H1 (cell line): ENCODE data around the gene BRD1. TPM values are rescaled to one million over a fixed set of nuclear protein-coding genes. Genes with fewer than 3 reads are reported as not detected.
A peak's percentile ranks its signal among the peaks of the same experiment; 100 is the strongest.
"Not testable (repeated sequence)": the region's sequence is repeated elsewhere in the genome, so short reads cannot be mapped to it uniquely, and the experiment has no call there.

Experiments
- CTCF ChIA-PET: fragments of 300-600 bp; sonication (Branson Sonifier 250); formaldehyde crosslinking; loops from one replicate; lab custom pipeline; 2021; ENCODE audit not compliant: partially characterized antibody; lab: Charles Lee
- POLR2A ChIA-PET: fragments of 300-600 bp; sonication (Branson Sonifier 250); formaldehyde crosslinking; loops from one replicate; lab custom pipeline; 2021; ENCODE audit warnings: inconsistent platforms; ENCODE audit not compliant: partially characterized antibody; lab: Charles Lee
- DNase-seq, 2 experiments: peaks; one replicate each; pipeline versions ENCODE4 v3.0.0 to v3.0.0-alpha.2; 2010 to 2022; ENCODE audit warnings: low spot score in 2 of 2, low read depth in 1 of 2, mixed read lengths in 1 of 2
- FAIRE-seq: peaks from 2 replicates; lab custom pipeline; 2011; peaks lifted over from hg19 to GRCh38; lab: Jason Lieb, UNC
- H2AFZ ChIP-seq: 2 replicates; pipeline ENCODE4 v1.8.1; 2012; ENCODE audit warnings: low read length, inconsistent platforms
- H2AK5ac ChIP-seq: 2 replicates; pipeline ENCODE4 v1.6.1; 2013; ENCODE audit warnings: low read depth, low read length
- H2BK120ac ChIP-seq: replicated peaks from 2 replicates; pipeline ENCODE3; 2013; ENCODE audit warnings: low read depth, low read length, inconsistent platforms
- H2BK12ac ChIP-seq: 2 replicates; pipeline ENCODE4 v1.6.1; 2013; ENCODE audit warnings: low read depth, low read length
- H2BK15ac ChIP-seq: 2 replicates; pipeline ENCODE4 v1.6.1; 2013; ENCODE audit warnings: low read length
- H2BK20ac ChIP-seq: 2 replicates; pipeline ENCODE4 v1.6.1; 2013; ENCODE audit warnings: low read length
- H2BK5ac ChIP-seq: 2 replicates; pipeline ENCODE4 v1.6.1; 2013; ENCODE audit warnings: low read depth, low read length
- H3K14ac ChIP-seq: 2 replicates; pipeline ENCODE4 v1.6.1; 2013; ENCODE audit warnings: inconsistent platforms; ENCODE audit not compliant: insufficient read length
- H3K18ac ChIP-seq: 2 replicates; pipeline ENCODE4 v1.6.1; 2013; ENCODE audit warnings: low read length; ENCODE audit errors: extremely low read depth
- H3K23ac ChIP-seq: 2 replicates; pipeline ENCODE4 v1.6.1; 2013; ENCODE audit warnings: inconsistent platforms; ENCODE audit not compliant: insufficient read length
- H3K23me2 ChIP-seq: 2 replicates; pipeline ENCODE4 v1.6.1; 2013; ENCODE audit warnings: low read depth, low read length
- H3K27ac ChIP-seq: 2 replicates; pipeline ENCODE4 v1.6.1; 2011; ENCODE audit warnings: low read depth, low read length, inconsistent platforms
- H3K27me3 ChIP-seq, 4 experiments: replicated peaks in 1 of 4; 1 replicate in 1 of 4; 2 replicates in 3 of 4; pipeline versions ENCODE4 v1.6.1 to v1.8.1; 2011 to 2013; ENCODE audit warnings: low read length in 3 of 4, mild to moderate bottlenecking in 3 of 4, inconsistent platforms in 2 of 4, mixed read lengths in 2 of 4, moderate library complexity in 1 of 4; ENCODE audit not compliant: control insufficient read depth in 3 of 4, insufficient read depth in 3 of 4; ENCODE audit errors: extremely low read depth in 1 of 4
- H3K36me3 ChIP-seq, 4 experiments: 2 replicates each; pipeline versions ENCODE4 v1.6.1 to v1.8.1; 2011 to 2013; ENCODE audit warnings: mild to moderate bottlenecking in 4 of 4, low read length in 3 of 4, moderate library complexity in 2 of 4, control low read depth in 1 of 4, inconsistent platforms in 1 of 4; ENCODE audit not compliant: insufficient read depth in 4 of 4, control insufficient read depth in 2 of 4
- H3K4ac ChIP-seq: replicated peaks from 2 replicates; pipeline ENCODE3; 2013; ENCODE audit warnings: low read length, low read depth, mixed read lengths, inconsistent platforms; ENCODE audit not compliant: insufficient read length
- H3K4me1 ChIP-seq, 4 experiments: replicated peaks in 1 of 4; 1 replicate in 1 of 4; 2 replicates in 3 of 4; pipeline versions ENCODE4 v1.6.1 to v1.8.1; 2011 to 2013; ENCODE audit warnings: low read length in 3 of 4, inconsistent platforms in 2 of 4, mixed read lengths in 1 of 4; ENCODE audit not compliant: insufficient read depth in 4 of 4, control insufficient read depth in 3 of 4
- H3K4me2 ChIP-seq, 2 experiments: 2 replicates each; pipeline versions ENCODE4 v1.6.1 to v1.8.1; 2011 to 2013; ENCODE audit warnings: low read depth in 2 of 2, low read length in 2 of 2, control low read depth in 1 of 2, inconsistent platforms in 1 of 2, mild to moderate bottlenecking in 1 of 2; ENCODE audit not compliant: insufficient read depth in 1 of 2
- H3K4me3 ChIP-seq, 4 experiments: fragments of 200-600, 300-600 bp in 1 of 4; sonication (generic), shearing (Covaris generic), sonication (Bioruptor Twin) in 1 of 4; 2 replicates each; pipeline versions ENCODE4 v1.5.1 to v1.8.1; 2011 to 2016; ENCODE audit warnings: low read length in 4 of 4, low read depth in 3 of 4, control low read depth in 2 of 4, inconsistent platforms in 2 of 4, mild to moderate bottlenecking in 2 of 4, mixed read lengths in 1 of 4, moderate library complexity in 1 of 4; ENCODE audit not compliant: insufficient read depth in 2 of 4; ENCODE audit errors: extremely low read depth in 1 of 4
- H3K56ac ChIP-seq: replicated peaks from 2 replicates; pipeline ENCODE3; 2013; ENCODE audit warnings: low read depth, mild to moderate bottlenecking, mixed read lengths, low read length, inconsistent platforms; ENCODE audit not compliant: insufficient read length
- H3K79me1 ChIP-seq: 2 replicates; pipeline ENCODE4 v1.6.1; 2013; ENCODE audit warnings: low read depth, low read length, control low read depth
- H3K79me2 ChIP-seq, 2 experiments: 2 replicates each; pipeline versions ENCODE4 v1.6.1 to v1.8.1; 2012 to 2013; ENCODE audit warnings: low read length in 2 of 2, mild to moderate bottlenecking in 2 of 2, inconsistent platforms in 1 of 2; ENCODE audit not compliant: insufficient read depth in 2 of 2, control insufficient read depth in 1 of 2
- H3K9ac ChIP-seq, 4 experiments: replicated peaks in 1 of 4; 1 replicate in 1 of 4; 2 replicates in 3 of 4; pipeline versions ENCODE4 v1.6.1 to v1.8.1; 2011 to 2013; ENCODE audit warnings: low read depth in 3 of 4, low read length in 3 of 4, control low read depth in 2 of 4, mild to moderate bottlenecking in 2 of 4, moderate library complexity in 2 of 4, inconsistent platforms in 1 of 4; ENCODE audit errors: extremely low read depth in 1 of 4
- H3K9me3 ChIP-seq, 2 experiments: 2 replicates each; pipeline versions ENCODE4 v1.6.1 to v1.8.1; 2012 to 2013; ENCODE audit warnings: mild to moderate bottlenecking in 2 of 2, moderate library complexity in 2 of 2, control low read depth in 1 of 2, inconsistent platforms in 1 of 2, low read depth in 1 of 2, low read length in 1 of 2, mixed read lengths in 1 of 2; ENCODE audit not compliant: insufficient read depth in 2 of 2
- H4K20me1 ChIP-seq, 2 experiments: replicated peaks in 1 of 2; 2 replicates each; pipeline versions ENCODE3 to v1.8.1; 2011 to 2013; ENCODE audit warnings: inconsistent platforms in 2 of 2, low read length in 2 of 2, mild to moderate bottlenecking in 1 of 2; ENCODE audit not compliant: insufficient read depth in 2 of 2, control insufficient read depth in 1 of 2
- H4K5ac ChIP-seq: 2 replicates; pipeline ENCODE4 v1.6.1; 2013; ENCODE audit warnings: low read length, low read depth, mixed read lengths, inconsistent platforms; ENCODE audit not compliant: insufficient read length
- H4K8ac ChIP-seq: 2 replicates; pipeline ENCODE4 v1.8.0; 2013; ENCODE audit warnings: mild to moderate bottlenecking, moderate library complexity, low read length, inconsistent platforms; ENCODE audit not compliant: insufficient read depth; ENCODE audit errors: extremely low read depth
- H4K91ac ChIP-seq: replicated peaks from 2 replicates; pipeline ENCODE3; 2013; ENCODE audit warnings: low read length, mixed read lengths, inconsistent platforms; ENCODE audit not compliant: insufficient read length
- ASH2L ChIP-seq: fragments of 200-600, 300-600 bp; sonication (generic); IDR thresholded peaks from one replicate; pipeline ENCODE4 v1.7.1; 2017; ENCODE audit warnings: low read length
- CBX8 ChIP-seq: fragments of 300-800, 300-1000 bp; sonication (generic); IDR thresholded peaks from 2 replicates; pipeline ENCODE4 v1.7.1; 2016; ENCODE audit warnings: low read depth, low read length, borderline replicate concordance
- KDM5A ChIP-seq: fragments of 200-600 bp; IDR thresholded peaks from 2 replicates; pipeline ENCODE4 v1.7.1; 2012; ENCODE audit warnings: mild to moderate bottlenecking, low read length, inconsistent platforms, mixed read lengths
- WGBS, 2 experiments: shearing (Covaris generic) in 1 of 2; methylation state at CpG; one replicate each; pipeline versions ENCODE4 v1.1.6 to v1.1.7; 2013 to 2015; ENCODE audit warnings: low lambda C conversion rate in 2 of 2, mixed read lengths in 2 of 2, inconsistent platforms in 1 of 2, low coverage in 1 of 2, missing lambda C conversion rate in 1 of 2; ENCODE audit not compliant: insufficient replicate concordance in 2 of 2, insufficient coverage in 1 of 2, insufficient read length in 1 of 2; ENCODE audit errors: extremely low coverage in 1 of 2, missing lambda C conversion rate in 1 of 2; 5-methylcytosine and 5-hydroxymethylcytosine counted together
- polyA plus RNA-seq, 7 experiments: library from polyadenylated mRNA; depleted of rRNA in 3 of 7; stranded (reverse) in 5 of 7; unstranded in 2 of 7; fragments of >200 nt in 5 of 7; fragments of 200-250 nt in 2 of 7; gene quantifications; 1 replicate in 5 of 7; 2 replicates in 1 of 7; 4 replicates in 1 of 7; pipeline versions ENCODE4 v1.2.1 to v1.2.3, GENCODE V29; 2011 to 2013; ENCODE audit warnings: missing spikeins in 2 of 7, mixed read lengths in 2 of 7
- total RNA-seq: library from RNA; stranded (reverse); fragmentation: NEBNext Ultra II Directional; extraction: Animal tissue kit (Norgen Biotek cat#: 25700); gene quantifications from 2 replicates; pipeline ENCODE4 v1.2.1, GENCODE V29; 2021

Gene BRD1
- total and polyA plus RNA-seq, 2 of the 8 experiments (the other 6 are each of a cell fraction or from before 2014, with no cell fraction given), result 6.8 to 34.0 TPM

DNA sequence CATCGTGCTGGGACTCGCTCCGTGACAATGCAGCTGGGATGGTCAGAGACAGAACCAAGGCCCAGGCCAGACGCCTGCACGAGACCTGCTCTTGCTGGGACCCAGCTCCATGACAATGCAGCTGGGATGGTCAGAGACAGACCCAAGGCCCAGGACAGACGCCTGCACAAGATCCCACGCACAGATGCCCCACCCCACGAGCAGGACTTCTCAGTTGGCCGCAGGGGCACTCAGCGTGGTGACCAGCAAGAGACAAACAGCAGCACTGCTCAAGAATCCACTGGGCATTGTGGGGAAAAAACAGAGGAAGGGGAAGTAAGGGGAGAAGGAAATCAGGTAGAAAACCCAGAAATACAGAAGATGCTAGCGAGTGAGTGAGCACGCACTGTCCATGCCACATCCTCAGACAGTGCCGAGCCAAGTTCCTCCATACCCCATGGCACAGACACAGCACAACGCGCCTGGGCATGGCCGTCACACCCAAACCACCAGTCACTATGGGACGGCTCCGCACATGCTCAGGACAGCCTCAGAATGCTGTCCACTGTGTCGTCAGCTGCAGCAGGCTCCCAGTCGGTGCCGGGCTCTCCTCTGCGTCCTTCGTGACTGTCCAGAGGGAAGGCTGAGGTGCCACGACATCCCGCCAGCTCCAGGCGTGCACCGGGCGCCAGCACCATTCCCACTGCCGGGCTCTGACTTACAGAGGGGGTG is 44.5 kb downstream of the BRD1 start (continued):
- TF ChIP-seq KDM5A (no peak), CBX8 (no peak), ASH2L (no peak)

DNA sequence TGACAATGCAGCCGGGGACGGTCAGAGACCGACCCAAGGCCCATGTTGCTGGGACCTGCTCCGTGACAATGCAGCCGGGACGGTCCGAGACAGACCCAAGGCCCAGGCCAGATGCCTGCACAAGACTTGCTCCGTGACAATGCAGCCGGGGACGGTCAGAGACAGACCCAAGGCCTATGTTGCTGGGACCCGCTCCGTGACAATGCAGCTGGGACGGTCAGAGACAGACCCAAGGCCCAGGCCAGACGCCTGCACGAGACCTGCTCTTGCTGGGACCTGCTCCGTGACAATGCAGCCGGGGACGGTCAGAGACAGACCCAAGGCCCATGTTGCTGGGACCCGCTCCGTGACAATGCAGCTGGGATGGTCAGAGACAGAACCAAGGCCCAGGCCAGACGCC is 45.8 kb downstream of the BRD1 start:
- H2BK12ac ChIP-seq, H3K18ac ChIP-seq, H4K91ac ChIP-seq, H2AK5ac ChIP-seq, H2BK120ac ChIP-seq, H3K9me3 ChIP-seq, H3K27ac ChIP-seq, H2AFZ ChIP-seq, H3K9ac ChIP-seq, H3K4me3 ChIP-seq, H3K4ac ChIP-seq, H3K4me1 ChIP-seq, FAIRE-seq, DNase-seq, H4K5ac ChIP-seq, H2BK20ac ChIP-seq, H2BK15ac ChIP-seq, H3K23me2 ChIP-seq, POLR2A ChIA-PET, H3K4me2 ChIP-seq, H3K23ac ChIP-seq, CTCF ChIA-PET, H3K27me3 ChIP-seq, H3K14ac ChIP-seq, H2BK5ac ChIP-seq, H3K56ac ChIP-seq: not testable (repeated sequence)
- 96% methylated on average over 21 of the region's 21 CpGs; no CpG with 5 or more reads in 1 of the 2 experiments for WGBS, 2 experiments
- peaks cover 4 to 70% of the 10 kb centered on the region in 2 experiments; a peak in 2 of 4 replicates for H3K79me2 ChIP-seq
- peaks cover 0 to 39% (median 21%) of the 10 kb centered on the region in 4 experiments; a peak in 6 of 8 replicates for H3K36me3 ChIP-seq
- peak overlapping the region; percentile 57 for H4K8ac ChIP-seq
- H3K79me1 ChIP-seq, result peaks cover 27% of the 10 kb centered on the region
- peaks cover 15 to 35% of the 10 kb centered on the region in 2 experiments for H4K20me1 ChIP-seq
